Endothelial cell of umbilical vein (primary cell): Measurements from ENCODE around the gene SUGCT. TPM values are rescaled to one million over a fixed set of nuclear protein-coding genes. Genes with fewer than 3 reads are reported as not detected.

ENCODE experiments used
- BruUV-seq: library from RNA; stranded (reverse); fragments of 400-500 nt; replicated peaks from 2 replicates; lab custom pipeline; 2021; lab: Mats Ljungman, UMichigan
- CTCF ChIA-PET: fragments of 300-600, 350-600 bp; sonication (Branson Sonifier 250); formaldehyde crosslinking; loops from one replicate; lab custom pipeline; 2021; ENCODE audit warnings: antibody characterized with exemption, inconsistent platforms; lab: Charles Lee
- POLR2A ChIA-PET: fragments of 300-600, 350-600 bp; sonication (Branson Sonifier 250); formaldehyde crosslinking; loops from one replicate; lab custom pipeline; 2021; ENCODE audit warnings: antibody characterized with exemption, inconsistent platforms; lab: Charles Lee
- DNase-seq: peaks from one replicate; pipeline ENCODE4 v3.0.0-alpha.2; 2011; ENCODE audit warnings: low read depth, low spot score
- FAIRE-seq: peaks from 2 replicates; lab custom pipeline; 2011; peaks lifted over from hg19 to GRCh38; lab: Jason Lieb, UNC
- H2AFZ ChIP-seq: 2 replicates; pipeline ENCODE4 v1.6.0; 2012; ENCODE audit warnings: low read depth, low read length, control low read depth, inconsistent platforms
- H3K27ac ChIP-seq: 2 replicates; pipeline ENCODE4 v1.5.1; 2011; ENCODE audit warnings: low read depth, mild to moderate bottlenecking, control low read depth, low read length, moderate library complexity; ENCODE audit not compliant: insufficient read depth
- H3K27me3 ChIP-seq, 2 experiments: 2 replicates each; pipeline versions ENCODE4 v1.6.0 to v1.6.1; 2011; ENCODE audit warnings: low read length in 2 of 2, mixed read lengths in 1 of 2; ENCODE audit not compliant: control insufficient read depth in 2 of 2, insufficient read depth in 2 of 2
- H3K36me3 ChIP-seq, 2 experiments: 2 replicates in 1 of 2; 3 replicates in 1 of 2; pipeline ENCODE4 v1.5.1; 2011; ENCODE audit warnings: low read length in 2 of 2, mild to moderate bottlenecking in 1 of 2, moderate library complexity in 1 of 2; ENCODE audit not compliant: control insufficient read depth in 2 of 2, insufficient read depth in 2 of 2; ENCODE audit errors: extremely low read depth in 1 of 2
- H3K4me1 ChIP-seq: 3 replicates; pipeline ENCODE4 v1.5.1; 2011; ENCODE audit warnings: mild to moderate bottlenecking, low read length; ENCODE audit not compliant: control insufficient read depth, insufficient read depth; ENCODE audit errors: extremely low read depth
- H3K4me2 ChIP-seq: 2 replicates; pipeline ENCODE4 v1.6.1; 2011; ENCODE audit warnings: low read length, control low read depth, mixed read lengths; ENCODE audit not compliant: insufficient read depth
- H3K4me3 ChIP-seq, 3 experiments: fragments of 200-600 bp in 1 of 3; sonication (generic), shearing (Covaris generic) in 1 of 3; replicated peaks in 1 of 3; 2 replicates each; pipeline ENCODE4 v1.5.1; 2011 to 2016; ENCODE audit warnings: control low read depth in 3 of 3, low read length in 3 of 3, mild to moderate bottlenecking in 2 of 3, inconsistent platforms in 1 of 3, low read depth in 1 of 3, moderate library complexity in 1 of 3; ENCODE audit not compliant: insufficient read depth in 1 of 3
- H3K79me2 ChIP-seq: 2 replicates; pipeline ENCODE4 v1.6.0; 2012; ENCODE audit warnings: low read length, inconsistent platforms; ENCODE audit not compliant: control insufficient read depth, insufficient read depth
- H3K9ac ChIP-seq: replicated peaks from 2 replicates; pipeline ENCODE3; 2011; ENCODE audit warnings: low read length, control low read depth; ENCODE audit not compliant: insufficient read depth; ENCODE audit errors: extremely low read depth
- H3K9me1 ChIP-seq: replicated peaks from 3 replicates; pipeline ENCODE4 v1.6.0; 2011; ENCODE audit warnings: mild to moderate bottlenecking, low read length; ENCODE audit not compliant: control insufficient read depth, insufficient read depth; ENCODE audit errors: extremely low read depth
- H3K9me3 ChIP-seq: replicated peaks from 2 replicates; pipeline ENCODE4 v1.5.1; 2012; ENCODE audit warnings: low read length, inconsistent platforms; ENCODE audit not compliant: control insufficient read depth, insufficient read depth
- H4K20me1 ChIP-seq: replicated peaks from 2 replicates; pipeline ENCODE3; 2011; ENCODE audit warnings: mild to moderate bottlenecking, low read length; ENCODE audit not compliant: control insufficient read depth, insufficient read depth; ENCODE audit errors: extremely low read depth
- CTCF ChIP-seq, 2 donors: IDR thresholded peaks; 1 replicate in 1 of 2; 2 replicates in 1 of 2; pipeline ENCODE4 v1.5.1; 2011; ENCODE audit warnings: low read length in 2 of 2, mild to moderate bottlenecking in 2 of 2, moderate library complexity in 2 of 2, control low read depth in 1 of 2, inconsistent platforms in 1 of 2, low read depth in 1 of 2; ENCODE audit not compliant: insufficient read depth in 1 of 2; ENCODE audit errors: extremely low read depth in 1 of 2
- EZH2 ChIP-seq: IDR thresholded peaks from 2 replicates; pipeline ENCODE4 v1.6.1; 2012; ENCODE audit warnings: borderline replicate concordance, low read depth, mild to moderate bottlenecking, moderate library complexity, low read length, inconsistent platforms; ENCODE audit not compliant: severe bottlenecking
- FOS ChIP-seq: IDR thresholded peaks from 2 replicates; pipeline ENCODE4 v1.6.1; 2011; ENCODE audit warnings: mild to moderate bottlenecking, low read length, moderate library complexity, borderline replicate concordance; ENCODE audit not compliant: insufficient read depth
- GATA2 ChIP-seq: IDR thresholded peaks from 2 replicates; pipeline ENCODE4 v1.7.0; 2011; ENCODE audit warnings: low read depth, mild to moderate bottlenecking, moderate library complexity, mixed read lengths, low read length; ENCODE audit not compliant: insufficient read length, insufficient read depth
- JUN ChIP-seq: IDR thresholded peaks from 2 replicates; pipeline ENCODE4 v1.6.1; 2011; ENCODE audit warnings: borderline replicate concordance, low read depth; ENCODE audit not compliant: insufficient read length, insufficient read depth
- MAX ChIP-seq: IDR thresholded peaks from 2 replicates; pipeline ENCODE4 v1.6.1; 2011; ENCODE audit not compliant: insufficient read depth, insufficient read length
- MYC ChIP-seq: IDR thresholded peaks from one replicate; pipeline ENCODE4 v1.6.1; 2011; ENCODE audit warnings: mild to moderate bottlenecking, low read depth, low read length
- POLR2A ChIP-seq: IDR thresholded peaks from 2 replicates; pipeline ENCODE4 v1.6.1; 2012; ENCODE audit warnings: low read depth, mild to moderate bottlenecking, control low read depth, low read length
- POLR2AphosphoS5 ChIP-seq: IDR thresholded peaks from 2 replicates; pipeline ENCODE4 v1.6.1; 2012; ENCODE audit warnings: low read depth, mild to moderate bottlenecking, control low read depth, low read length, moderate library complexity; ENCODE audit not compliant: insufficient read depth
- dilution Hi-C: fragments of 300-500 bp; cut with MboI; formaldehyde crosslinking; loops from one replicate; pipeline ENCODE4 v1.15.0; 2019; ENCODE audit warnings: low sequenced_read_pairs; ENCODE audit not compliant: extremely low pct_ligation_motif_present
- intact Hi-C: fragments of 100-400 bp; cut with micrococcal nuclease; formaldehyde crosslinking; loops from one replicate; pipeline ENCODE4 v1.10.0; 2022
- polyA plus RNA-seq, 4 experiments: library from polyadenylated mRNA; depleted of rRNA in 3 of 4; stranded (reverse) in 3 of 4; unstranded in 1 of 4; fragments of >200 nt; gene quantifications; 2 replicates each; pipeline versions ENCODE4 v1.2.1 to v1.2.3, GENCODE V29; 2011 to 2012; ENCODE audit warnings: missing spikeins in 1 of 4
- total RNA-seq: library from RNA; stranded (reverse); gene quantifications from 2 replicates; pipeline ENCODE4 v1.2.3, GENCODE V29; 2021

SUGCT gene
- total and polyA plus RNA-seq, 2 donors (not counting 3 experiments of a cell fraction or from before 2014, with no cell fraction given) = 1.2 to 1.4 TPM

DNA sequence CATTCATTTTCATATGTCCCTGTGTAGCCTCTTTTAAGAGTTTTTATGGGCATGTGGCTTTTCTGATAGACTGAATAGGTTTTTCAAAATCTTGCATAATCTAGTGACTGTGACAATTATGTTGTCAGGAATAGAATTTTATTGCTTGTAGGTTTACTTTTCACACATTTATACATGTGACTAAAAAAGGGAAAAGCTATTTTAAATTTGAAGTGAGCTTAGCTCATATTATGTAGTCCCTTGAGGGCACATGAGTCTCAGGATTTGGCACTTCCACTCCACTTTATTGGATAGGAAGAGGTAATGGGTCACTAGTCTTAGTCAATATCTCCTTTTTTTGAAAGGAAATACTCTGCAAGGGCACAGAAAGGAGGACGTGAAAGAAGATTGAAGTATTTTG is 247.3 kb downstream of the SUGCT start:
- POLR2A ChIA-PET = no interaction called here
- no peak overlapping the region for H3K9ac ChIP-seq
- H3K36me3 ChIP-seq = no peaks in the 10 kb centered on the region
- no peak overlapping the region for H3K4me3 ChIP-seq
- TF ChIP-seq GATA2 = no peak
- TF ChIP-seq MYC = no peak
- no peak for TF ChIP-seq MAX
- TF ChIP-seq JUN = no peak
- TF ChIP-seq CTCF (IDR thresholded peaks at IDR 0.05; ENCODE audit: extremely low read depth in 1 of 2, insufficient read depth in 1 of 2, low read depth in 1 of 2, low read length in 2 of 2) = no peak
- TF ChIP-seq POLR2A = no peak
- no peaks in the 10 kb centered on the region for H3K4me1 ChIP-seq
- intact Hi-C loops (no loop called here), dilution Hi-C loops (no loop called here)
- H3K9me3 ChIP-seq = no peaks in the 10 kb centered on the region
- no peaks in the 10 kb centered on the region for H3K27me3 ChIP-seq
- H3K79me2 ChIP-seq = no peaks in the 10 kb centered on the region
- no peaks in the 10 kb centered on the region for H4K20me1 ChIP-seq
- H2AFZ ChIP-seq = no peak overlapping the region
- BruUV-seq = no TSS peak
- CTCF ChIA-PET = no interaction called here
- DNase-seq = no peak
- no peak for FAIRE-seq
- H3K27ac ChIP-seq = no peak overlapping the region
- H3K4me2 ChIP-seq = no peak overlapping the region
- no peaks in the 10 kb centered on the region for H3K9me1 ChIP-seq

GRCh38 chr7:40393660-40394059 is 258.9 kb downstream of the SUGCT start:
- Histone ChIP-seq H3K79me2 (no peaks in the 10 kb centered on the region), H3K36me3 (no peaks in the 10 kb centered on the region), H3K9me3 (no peaks in the 10 kb centered on the region), H3K4me2 (no peak overlapping the region), H3K27ac (no peak overlapping the region), H4K20me1 (no peaks in the 10 kb centered on the region), H3K27me3 (no peaks in the 10 kb centered on the region), H2AFZ (no peak overlapping the region), H3K9ac (no peak overlapping the region), H3K9me1 (no peaks in the 10 kb centered on the region), H3K4me1 (no peaks in the 10 kb centered on the region), H3K4me3 (no peak overlapping the region)
- DNase-seq (no peak), FAIRE-seq (no peak)
- no TSS peak for BruUV-seq
- dilution Hi-C loops = no loop called here
- ChIA-PET CTCF (no interaction called here), POLR2A (no interaction called here)
- intact Hi-C loops = no loop called here
- TF ChIP-seq POLR2AphosphoS5 (no peak), MYC (no peak), CTCF (IDR thresholded peaks at IDR 0.05; ENCODE audit: extremely low read depth in 1 of 2, insufficient read depth in 1 of 2, low read depth in 1 of 2, low read length in 2 of 2) (no peak), FOS (no peak), GATA2 (no peak), MAX (no peak), EZH2 (no peak)
